ENCODE data around the gene ZNF684. TPM values are rescaled to one million over a fixed set of nuclear protein-coding genes. Genes with fewer than 3 reads are reported as not detected.
"Not testable (repeated sequence)": the region's sequence is repeated elsewhere in the genome, so short reads cannot be mapped to it uniquely, and the experiment has no call there.

Gene ZNF684
- total RNA-seq, 1 experiment from 2014 or later = 8.5 TPM

GRCh38 chr1:40532062-40532389, 589 bp downstream of the ZNF684 start:
- H4K20me1 ChIP-seq (ENCODE audit: insufficient read depth, low read depth, low read length) = no peaks in the 10 kb centered on the region
- H3K27me3 ChIP-seq (ENCODE audit: low read length) = no peaks in the 10 kb centered on the region
- peak overlapping the region; percentile 59 for H3K27ac ChIP-seq (ENCODE audit: low read length)
- H3K9ac ChIP-seq (ENCODE audit: low read length) = peak overlapping the region; percentile 73
- 0 out of 2 replicates have a peak, but pooled peaks cover 6% of the 10 kb centered on the region for H3K9me3 ChIP-seq (ENCODE audit: low read length)
- peaks cover 23% of the 10 kb centered on the region for H3K36me3 ChIP-seq (ENCODE audit: insufficient read depth, low read length)
- H3K9me2 ChIP-seq (replicated peaks; ENCODE audit: insufficient read depth, low read length) = no peaks in the 10 kb centered on the region
- DNase-seq = peak; percentile 57
- peaks cover 10% of the 10 kb centered on the region; the same call in 1 of the 2 replicates for H3K79me2 ChIP-seq (ENCODE audit: low read length)
- peaks cover 23% of the 10 kb centered on the region for H3K4me1 ChIP-seq (ENCODE audit: low read length)
- peak overlapping the region; percentile 60 for H2AFZ ChIP-seq (ENCODE audit: low read length)
- H3K4me3 ChIP-seq (ENCODE audit: low read length) = peak overlapping the region; percentile 78
- peak overlapping the region; percentile 99 for H3K4me2 ChIP-seq (ENCODE audit: low read depth, low read length, poor library complexity, severe bottlenecking)

DNA sequence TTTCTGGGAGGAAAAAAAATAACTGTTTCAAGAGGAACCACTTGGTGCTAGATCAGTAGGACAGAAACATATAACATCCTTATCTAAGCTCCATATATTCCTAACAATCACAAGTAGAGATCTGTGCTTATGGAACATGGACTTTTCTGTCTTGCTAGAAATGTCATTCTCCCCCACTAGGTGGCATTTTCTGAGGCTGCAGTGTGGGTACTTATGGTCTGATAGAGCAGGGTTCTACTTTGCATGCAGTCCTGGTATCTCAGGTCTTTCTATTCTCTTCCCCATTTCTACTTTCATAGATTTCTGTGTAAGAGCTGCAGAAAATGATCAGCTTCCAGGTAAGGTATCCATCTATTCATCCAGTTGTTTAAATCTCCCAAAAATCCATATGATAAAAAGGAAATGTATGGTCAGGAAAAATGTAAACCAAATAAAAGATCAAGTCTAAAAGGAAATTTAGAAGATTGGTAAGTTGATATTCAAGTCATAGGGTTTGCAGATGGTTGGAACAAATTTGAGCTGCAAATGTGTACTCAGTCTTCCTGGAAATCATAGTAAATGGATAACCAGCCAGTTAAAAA, 1.5 kb downstream of the ZNF684 start:
- peak; percentile 91 for DNase-seq
- no peaks in the 10 kb centered on the region for H4K20me1 ChIP-seq (ENCODE audit: insufficient read depth, low read depth, low read length)
- H3K36me3 ChIP-seq (ENCODE audit: insufficient read depth, low read length) = peaks cover 23% of the 10 kb centered on the region
- no peaks in the 10 kb centered on the region for H3K27me3 ChIP-seq (ENCODE audit: low read length)
- H3K9ac ChIP-seq (ENCODE audit: low read length) = peak overlapping the region; percentile 73; the same call in 1 of the 2 replicates
- H3K9me3 ChIP-seq (ENCODE audit: low read length) = 0 out of 2 replicates have a peak, but pooled peaks cover 6% of the 10 kb centered on the region
- H2AFZ ChIP-seq (ENCODE audit: low read length) = no peak overlapping the region
- H3K9me2 ChIP-seq (replicated peaks; ENCODE audit: insufficient read depth, low read length) = no peaks in the 10 kb centered on the region
- peaks cover 10% of the 10 kb centered on the region; the same call in 1 of the 2 replicates for H3K79me2 ChIP-seq (ENCODE audit: low read length)
- peak overlapping the region; percentile 99 for H3K4me2 ChIP-seq (ENCODE audit: low read depth, low read length, poor library complexity, severe bottlenecking)
- peak overlapping the region; percentile 78; the same call in 1 of the 2 replicates for H3K4me3 ChIP-seq (ENCODE audit: low read length)
- peaks cover 23% of the 10 kb centered on the region for H3K4me1 ChIP-seq (ENCODE audit: low read length)
- H3K27ac ChIP-seq (ENCODE audit: low read length) = peak overlapping the region; percentile 59

- H3K36me3 ChIP-seq (ENCODE audit: insufficient read depth, low read length) = peaks cover 23% of the 10 kb centered on the region
- no peak overlapping the region for H3K4me2 ChIP-seq (ENCODE audit: low read depth, low read length, poor library complexity, severe bottlenecking)
- H3K27me3 ChIP-seq (ENCODE audit: low read length) = no peaks in the 10 kb centered on the region
- H3K9me2 ChIP-seq (replicated peaks; ENCODE audit: insufficient read depth, low read length) = no peaks in the 10 kb centered on the region
- no peaks in the 10 kb centered on the region for H4K20me1 ChIP-seq (ENCODE audit: insufficient read depth, low read depth, low read length)
- H3K4me3 ChIP-seq (ENCODE audit: low read length) = no peak overlapping the region
- no peak overlapping the region for H2AFZ ChIP-seq (ENCODE audit: low read length)
- H3K9ac ChIP-seq (ENCODE audit: low read length) = no peak overlapping the region
- H3K27ac ChIP-seq (ENCODE audit: low read length) = no peak overlapping the region
- peaks cover 23% of the 10 kb centered on the region for H3K4me1 ChIP-seq (ENCODE audit: low read length)
- H3K79me2 ChIP-seq (ENCODE audit: low read length) = peaks cover 10% of the 10 kb centered on the region; the same call in 1 of the 2 replicates
- H3K9me3 ChIP-seq (ENCODE audit: low read length) = 0 out of 2 replicates have a peak, but pooled peaks cover 6% of the 10 kb centered on the region
- DNase-seq = no peak
Measured at GRCh38 chr1:40534589-40534988, 3.2 kb downstream of the ZNF684 start.

DNA sequence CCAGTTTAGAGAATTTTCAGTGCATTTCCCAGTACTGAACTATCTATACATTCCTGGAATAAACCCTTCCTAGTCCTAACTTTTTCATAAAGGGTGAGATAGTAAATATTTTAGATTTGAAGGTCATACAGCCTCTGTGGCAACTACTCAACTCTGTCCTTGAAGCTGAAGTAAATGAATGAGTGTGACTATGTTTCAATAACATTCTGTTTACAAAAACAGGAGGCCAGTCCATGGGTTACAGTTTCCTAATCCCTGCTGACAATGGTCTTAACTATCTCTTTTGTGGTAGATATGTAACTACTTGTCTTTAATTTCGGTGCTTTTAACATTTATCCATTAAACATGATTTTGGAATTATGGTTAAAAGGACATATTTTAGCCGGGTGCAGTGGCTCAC, 4.3 kb downstream of the ZNF684 start:
- no peaks in the 10 kb centered on the region for H3K9me2 ChIP-seq (replicated peaks; ENCODE audit: insufficient read depth, low read length)
- H3K9me3 ChIP-seq (ENCODE audit: low read length) = 0 out of 2 replicates have a peak, but pooled peaks cover 5% of the 10 kb centered on the region
- H3K4me2 ChIP-seq (ENCODE audit: low read depth, low read length, poor library complexity, severe bottlenecking) = no peak overlapping the region
- H3K4me3 ChIP-seq (ENCODE audit: low read length) = no peak overlapping the region
- peaks cover 30% of the 10 kb centered on the region for H3K36me3 ChIP-seq (ENCODE audit: insufficient read depth, low read length)
- H3K79me2 ChIP-seq (ENCODE audit: low read length) = peaks cover 10% of the 10 kb centered on the region; the same call in 1 of the 2 replicates
- DNase-seq = no peak
- no peak overlapping the region for H2AFZ ChIP-seq (ENCODE audit: low read length)
- no peak overlapping the region for H3K27ac ChIP-seq (ENCODE audit: low read length)
- no peaks in the 10 kb centered on the region for H4K20me1 ChIP-seq (ENCODE audit: insufficient read depth, low read depth, low read length)
- H3K27me3 ChIP-seq (ENCODE audit: low read length) = no peaks in the 10 kb centered on the region
- peaks cover 22% of the 10 kb centered on the region for H3K4me1 ChIP-seq (ENCODE audit: low read length)
- no peak overlapping the region for H3K9ac ChIP-seq (ENCODE audit: low read length)

DNA sequence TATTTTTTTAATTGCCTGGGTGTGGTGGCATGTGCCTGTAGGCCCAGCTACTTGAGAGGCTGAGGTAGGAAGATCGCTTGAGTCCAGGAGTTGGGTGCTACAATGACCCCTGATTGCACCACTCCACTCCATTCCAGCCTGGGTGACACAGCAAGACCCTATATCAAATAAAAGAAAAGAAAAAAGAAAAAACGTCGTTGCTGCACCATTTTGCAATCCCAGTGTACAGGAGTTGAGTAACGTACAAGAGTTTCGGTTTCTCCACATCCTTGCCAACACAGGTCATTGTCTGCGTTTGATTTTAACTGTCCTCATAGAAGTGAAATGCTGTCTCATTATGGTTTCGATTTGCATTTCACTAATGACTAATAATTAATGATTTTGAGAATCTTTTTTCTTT, 7.9 kb downstream of the ZNF684 start:
- Histone ChIP-seq H3K4me3 (ENCODE audit: low read length) (no peak overlapping the region), H3K27me3 (ENCODE audit: low read length) (no peaks in the 10 kb centered on the region), H4K20me1 (ENCODE audit: insufficient read depth, low read depth, low read length) (no peaks in the 10 kb centered on the region), H3K4me1 (ENCODE audit: low read length) (no peaks in the 10 kb centered on the region), H2AFZ (ENCODE audit: low read length) (no peak overlapping the region), H3K9ac (ENCODE audit: low read length) (no peak overlapping the region), H3K9me3 (ENCODE audit: low read length) (peaks cover 2% of the 10 kb centered on the region; the same call in 1 of the 2 replicates), H3K27ac (ENCODE audit: low read length) (no peak overlapping the region), H3K9me2 (replicated peaks; ENCODE audit: insufficient read depth, low read length) (no peaks in the 10 kb centered on the region), H3K4me2 (ENCODE audit: low read depth, low read length, poor library complexity, severe bottlenecking) (no peak overlapping the region), H3K79me2 (ENCODE audit: low read length) (peaks cover 3% of the 10 kb centered on the region; the same call in 1 of the 2 replicates), H3K36me3 (ENCODE audit: insufficient read depth, low read length) (peaks cover 53% of the 10 kb centered on the region)
- no peak for DNase-seq

- Histone ChIP-seq H3K36me3 (ENCODE audit: insufficient read depth, low read length) (peaks cover 52% of the 10 kb centered on the region), H3K27me3 (ENCODE audit: low read length) (no peaks in the 10 kb centered on the region), H3K4me2 (ENCODE audit: low read depth, low read length, poor library complexity, severe bottlenecking) (no peak overlapping the region), H2AFZ (ENCODE audit: low read length) (no peak overlapping the region), H4K20me1 (ENCODE audit: insufficient read depth, low read depth, low read length) (no peaks in the 10 kb centered on the region), H3K4me3 (ENCODE audit: low read length) (no peak overlapping the region; the same call in 1 of the 2 replicates), H3K9ac (ENCODE audit: low read length) (no peak overlapping the region), H3K9me3 (ENCODE audit: low read length) (peaks cover 25% of the 10 kb centered on the region), H3K79me2 (ENCODE audit: low read length) (no peaks in the 10 kb centered on the region), H3K4me1 (ENCODE audit: low read length) (no peaks in the 10 kb centered on the region), H3K9me2 (replicated peaks; ENCODE audit: insufficient read depth, low read length) (no peaks in the 10 kb centered on the region), H3K27ac (ENCODE audit: low read length) (no peak overlapping the region)
- DNase-seq = no peak
Measured at GRCh38 chr1:40546957-40547356, 15.5 kb downstream of the ZNF684 start.

DNA sequence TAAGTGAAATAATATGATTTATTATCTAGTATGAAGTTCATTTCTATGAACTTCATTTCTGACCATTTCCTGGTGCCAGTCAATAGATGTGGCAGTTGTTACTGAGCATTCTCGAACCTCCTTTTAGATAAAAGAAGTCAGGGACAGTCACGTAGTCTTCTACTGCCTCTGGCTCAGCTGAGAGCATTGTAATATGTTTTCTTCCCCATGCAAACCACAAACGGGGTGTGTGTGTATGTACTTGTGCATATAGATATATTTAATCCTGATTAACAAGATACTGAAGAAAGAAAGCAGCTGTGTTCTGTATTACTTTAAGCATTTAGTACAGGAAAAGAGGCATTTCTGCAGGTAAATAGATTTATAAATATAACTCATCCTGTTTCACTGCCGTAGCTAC, 21.6 kb downstream of the ZNF684 start:
- no peak for DNase-seq
- H4K20me1 ChIP-seq (ENCODE audit: insufficient read depth, low read depth, low read length) = no peaks in the 10 kb centered on the region
- no peak overlapping the region for H2AFZ ChIP-seq (ENCODE audit: low read length)
- no peaks in the 10 kb centered on the region for H3K79me2 ChIP-seq (ENCODE audit: low read length)
- H3K36me3 ChIP-seq (ENCODE audit: insufficient read depth, low read length) = no peaks in the 10 kb centered on the region
- H3K9me2 ChIP-seq (replicated peaks; ENCODE audit: insufficient read depth, low read length) = no peaks in the 10 kb centered on the region
- H3K4me1 ChIP-seq (ENCODE audit: low read length) = peaks cover 5% of the 10 kb centered on the region
- no peak overlapping the region for H3K27ac ChIP-seq (ENCODE audit: low read length)
- no peak overlapping the region for H3K4me3 ChIP-seq (ENCODE audit: low read length)
- H3K9ac ChIP-seq (ENCODE audit: low read length) = no peak overlapping the region
- no peak overlapping the region for H3K4me2 ChIP-seq (ENCODE audit: low read depth, low read length, poor library complexity, severe bottlenecking)
- no peaks in the 10 kb centered on the region for H3K27me3 ChIP-seq (ENCODE audit: low read length)
- H3K9me3 ChIP-seq (ENCODE audit: low read length) = no peaks in the 10 kb centered on the region

GRCh38 chr1:40554807-40555206, 23.4 kb downstream of the ZNF684 start:
- not testable (repeated sequence) for H4K20me1 ChIP-seq (ENCODE audit: insufficient read depth, low read depth, low read length); H3K9me3 ChIP-seq (ENCODE audit: low read length); H3K36me3 ChIP-seq (ENCODE audit: insufficient read depth, low read length); H3K4me1 ChIP-seq (ENCODE audit: low read length); H3K4me3 ChIP-seq (ENCODE audit: low read length); H3K27ac ChIP-seq (ENCODE audit: low read length); H2AFZ ChIP-seq (ENCODE audit: low read length); H3K9me2 ChIP-seq (replicated peaks; ENCODE audit: insufficient read depth, low read length); H3K9ac ChIP-seq (ENCODE audit: low read length); H3K4me2 ChIP-seq (ENCODE audit: low read depth, low read length, poor library complexity, severe bottlenecking); H3K79me2 ChIP-seq (ENCODE audit: low read length); DNase-seq; H3K27me3 ChIP-seq (ENCODE audit: low read length)

Measured in Karpas-422 (cell line).